Upper lobe of left lung (tissue), 4 donors: ENCODE results near the gene F8A2.

Experiments used
- EP300 ChIP-seq, 4 donors: sonication (generic); formaldehyde crosslinking; IDR thresholded peaks; one replicate each; pipeline ENCODE4 v1.5.1; 2017; ENCODE audit warnings: antibody characterized with exemption in 4 of 4, control low read depth in 2 of 4
- POLR2AphosphoS5 ChIP-seq, 2 donors: sonication (generic); formaldehyde crosslinking; IDR thresholded peaks; one replicate each; pipeline ENCODE4 v1.5.1; 2017; ENCODE audit warnings: antibody characterized with exemption in 2 of 2
- TF ChIP-seq, protein P1 (sequence below), 6 experiments: fragments of 450-650 bp in 4 of 6; fragments of 200-600 bp in 2 of 6; sonication (generic) in 2 of 6; IDR thresholded peaks; one replicate each; pipeline ENCODE4 v1.5.1; 2016 to 2019; ENCODE audit warnings: antibody characterized with exemption in 6 of 6

DNA sequence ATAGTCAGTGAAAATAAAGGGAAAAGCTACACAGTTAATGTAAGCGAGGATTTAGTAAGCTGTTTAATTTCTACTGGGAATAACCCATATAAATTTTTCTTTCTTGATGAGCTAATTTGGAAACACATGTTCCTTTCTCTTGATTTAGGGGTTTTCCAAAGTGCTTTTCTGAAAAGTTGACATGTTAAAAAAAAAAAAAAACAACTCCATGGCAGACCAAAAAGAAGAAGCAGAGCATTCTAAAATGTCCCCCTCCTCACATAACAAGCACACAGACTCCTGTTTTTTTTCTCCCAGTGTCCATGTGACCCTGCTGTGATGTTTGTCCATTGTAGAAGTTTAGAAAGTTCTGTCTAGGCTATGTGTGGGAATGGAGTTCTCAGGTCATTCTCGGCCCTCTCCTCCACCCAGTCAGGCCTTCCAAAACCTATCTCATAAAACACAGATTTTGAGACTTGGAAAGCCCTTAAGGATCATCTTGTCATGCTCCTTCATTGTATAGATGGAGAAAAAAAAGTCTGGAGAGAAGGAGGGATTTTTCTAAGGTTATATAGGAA, 48.3 kb upstream of the F8A2 start:
- TF ChIP-seq, protein P1, sequence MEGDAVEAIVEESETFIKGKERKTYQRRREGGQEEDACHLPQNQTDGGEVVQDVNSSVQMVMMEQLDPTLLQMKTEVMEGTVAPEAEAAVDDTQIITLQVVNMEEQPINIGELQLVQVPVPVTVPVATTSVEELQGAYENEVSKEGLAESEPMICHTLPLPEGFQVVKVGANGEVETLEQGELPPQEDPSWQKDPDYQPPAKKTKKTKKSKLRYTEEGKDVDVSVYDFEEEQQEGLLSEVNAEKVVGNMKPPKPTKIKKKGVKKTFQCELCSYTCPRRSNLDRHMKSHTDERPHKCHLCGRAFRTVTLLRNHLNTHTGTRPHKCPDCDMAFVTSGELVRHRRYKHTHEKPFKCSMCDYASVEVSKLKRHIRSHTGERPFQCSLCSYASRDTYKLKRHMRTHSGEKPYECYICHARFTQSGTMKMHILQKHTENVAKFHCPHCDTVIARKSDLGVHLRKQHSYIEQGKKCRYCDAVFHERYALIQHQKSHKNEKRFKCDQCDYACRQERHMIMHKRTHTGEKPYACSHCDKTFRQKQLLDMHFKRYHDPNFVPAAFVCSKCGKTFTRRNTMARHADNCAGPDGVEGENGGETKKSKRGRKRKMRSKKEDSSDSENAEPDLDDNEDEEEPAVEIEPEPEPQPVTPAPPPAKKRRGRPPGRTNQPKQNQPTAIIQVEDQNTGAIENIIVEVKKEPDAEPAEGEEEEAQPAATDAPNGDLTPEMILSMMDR (IDR thresholded peaks at IDR 0.05), result no peak
- TF ChIP-seq POLR2AphosphoS5 (IDR thresholded peaks at IDR 0.05) (no peak), EP300 (IDR thresholded peaks at IDR 0.05) (no peak)
